RKO (cell line): ENCODE results near the gene DACT3.

Experiments used
- DNase-seq: peaks from one replicate; pipeline ENCODE4 v3.0.0-alpha.2; 2016; ENCODE audit warnings: low spot score

Gene DACT3

DNA sequence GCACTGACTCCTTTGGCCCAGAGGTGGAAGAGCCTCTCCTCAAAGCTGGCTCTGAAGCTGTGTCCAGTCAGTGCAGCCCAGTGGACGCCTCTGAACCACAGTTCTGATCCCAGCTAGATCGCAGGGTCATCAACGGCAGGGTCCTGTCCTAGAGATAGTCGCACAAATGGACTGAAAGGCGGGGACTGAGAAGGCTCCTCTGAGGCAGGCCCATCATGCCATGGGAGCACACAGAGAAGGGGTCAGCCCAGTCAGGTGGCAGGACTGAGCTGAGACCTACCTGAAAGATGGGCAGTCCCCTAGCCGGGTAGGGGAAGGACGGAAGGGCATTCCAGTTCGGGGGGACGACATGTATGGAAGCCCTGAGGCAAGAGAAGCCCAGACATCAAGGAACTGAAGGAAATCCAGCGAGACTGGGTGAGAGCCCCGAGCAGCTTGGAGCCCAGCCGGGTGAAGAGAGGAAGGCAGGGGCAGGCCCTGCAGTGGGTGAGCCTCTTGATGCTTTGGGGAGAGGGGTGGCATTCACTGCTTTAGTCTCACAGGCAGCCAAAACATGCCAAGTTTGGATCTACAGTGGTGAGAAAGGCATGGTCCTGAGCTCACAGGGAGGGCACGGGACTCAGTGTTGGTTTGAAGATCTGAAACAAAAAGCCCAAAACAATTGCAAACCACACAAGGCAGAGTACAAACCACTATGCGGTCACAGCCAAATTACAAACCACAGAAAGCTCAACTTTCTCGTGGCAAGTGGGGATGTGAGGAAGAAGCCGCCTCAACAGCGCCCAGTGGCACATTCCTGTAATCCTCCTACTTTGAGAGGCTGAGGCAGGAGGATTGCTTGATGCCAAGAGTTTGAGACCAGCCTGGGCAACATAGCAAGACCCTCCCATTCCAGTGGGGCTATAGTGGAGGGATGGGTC lies 49.9 kb downstream of the DACT3 start:
- DNase-seq: no peak

GRCh38 chr19:46610413-46610775 lies 50.6 kb downstream of the DACT3 start:
- no peak for DNase-seq

- DNase-seq: no peak
Measured at GRCh38 chr19:46609511-46610412, 51.2 kb downstream of the DACT3 start.

DNA sequence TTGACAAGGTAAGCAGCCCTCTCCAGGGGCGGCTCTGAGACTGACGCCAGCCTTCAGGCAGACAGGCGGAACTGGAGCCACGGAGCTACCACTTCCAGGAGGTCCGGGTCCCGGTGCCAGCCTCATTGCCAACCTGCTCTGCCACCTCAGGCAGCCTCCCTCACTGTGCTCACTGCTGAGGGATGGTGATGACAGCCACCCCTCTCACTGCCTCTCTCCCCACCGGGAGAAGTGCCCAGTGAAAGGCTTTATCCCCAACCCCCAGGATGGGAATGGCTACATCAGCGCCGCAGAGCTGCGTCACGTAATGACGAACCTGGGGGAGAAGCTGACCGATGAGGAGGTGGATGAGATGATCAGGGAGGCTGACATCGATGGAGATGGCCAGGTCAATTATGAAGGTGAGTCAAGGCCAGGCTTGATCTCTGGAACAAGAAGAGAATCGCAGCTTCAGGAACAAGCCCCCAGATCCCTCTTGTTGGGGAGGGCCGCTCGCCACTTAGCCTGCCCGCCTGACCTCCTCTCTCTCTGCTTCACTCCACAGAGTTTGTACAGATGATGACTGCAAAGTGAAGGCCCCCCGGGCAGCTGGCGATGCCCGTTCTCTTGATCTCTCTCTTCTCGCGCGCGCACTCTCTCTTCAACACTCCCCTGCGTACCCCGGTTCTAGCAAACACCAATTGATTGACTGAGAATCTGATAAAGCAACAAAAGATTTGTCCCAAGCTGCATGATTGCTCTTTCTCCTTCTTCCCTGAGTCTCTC lies 52.2 kb downstream of the DACT3 start:
- DNase-seq: no peak

DNA sequence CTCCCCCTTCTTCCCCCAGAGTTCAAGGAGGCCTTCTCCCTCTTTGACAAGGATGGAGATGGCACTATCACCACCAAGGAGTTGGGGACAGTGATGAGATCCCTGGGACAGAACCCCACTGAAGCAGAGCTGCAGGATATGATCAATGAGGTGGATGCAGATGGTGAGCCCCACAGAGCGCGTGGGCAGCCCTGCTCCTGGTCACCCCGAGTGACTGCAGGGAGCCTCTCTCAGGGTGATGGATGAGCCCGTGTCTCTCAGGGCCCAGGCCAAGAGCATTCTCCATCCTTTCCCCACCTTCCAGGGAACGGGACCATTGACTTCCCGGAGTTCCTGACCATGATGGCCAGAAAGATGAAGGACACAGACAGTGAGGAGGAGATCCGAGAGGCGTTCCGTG lies 52.8 kb downstream of the DACT3 start:
- no peak for DNase-seq

- no peak for DNase-seq
Measured at GRCh38 chr19:46607448-46607841, 53.5 kb downstream of the DACT3 start.

- no peak for DNase-seq
Measured at GRCh38 chr19:46606681-46607447, 54.1 kb downstream of the DACT3 start.

- DNase-seq: no peak
Measured at GRCh38 chr19:46606019-46606418, 55.0 kb downstream of the DACT3 start.

- no peak for DNase-seq
Measured at GRCh38 chr19:46605356-46605821, 55.6 kb downstream of the DACT3 start.

DNA sequence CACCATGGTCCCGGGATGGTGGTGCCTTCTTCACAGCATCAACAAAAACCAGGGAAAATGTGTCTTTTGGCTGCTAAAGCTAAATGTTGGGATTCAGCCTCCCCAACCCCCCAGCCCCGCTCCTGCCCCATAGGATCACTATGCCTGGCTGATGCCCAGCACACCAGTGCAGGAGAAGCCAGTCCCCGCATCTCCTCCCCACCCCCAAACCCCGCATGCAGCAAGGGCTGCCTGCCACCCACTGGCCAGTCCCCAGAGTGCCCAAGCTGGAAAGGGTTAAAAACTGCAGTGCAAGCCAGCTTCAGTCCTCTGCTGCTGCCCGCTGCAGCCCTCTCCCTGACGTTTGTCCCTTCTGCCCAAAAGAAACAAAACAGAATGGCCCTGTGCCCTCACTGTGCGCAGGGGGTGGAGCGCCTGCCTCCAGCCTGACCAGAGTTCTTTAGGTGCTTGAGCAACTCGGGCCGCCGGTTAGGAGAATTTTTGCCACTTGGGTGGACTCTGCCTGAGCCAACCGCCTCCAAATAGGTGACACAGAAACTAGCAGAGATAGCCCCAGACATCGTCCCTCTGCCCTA lies 56.1 kb downstream of the DACT3 start:
- DNase-seq: no peak

DNA sequence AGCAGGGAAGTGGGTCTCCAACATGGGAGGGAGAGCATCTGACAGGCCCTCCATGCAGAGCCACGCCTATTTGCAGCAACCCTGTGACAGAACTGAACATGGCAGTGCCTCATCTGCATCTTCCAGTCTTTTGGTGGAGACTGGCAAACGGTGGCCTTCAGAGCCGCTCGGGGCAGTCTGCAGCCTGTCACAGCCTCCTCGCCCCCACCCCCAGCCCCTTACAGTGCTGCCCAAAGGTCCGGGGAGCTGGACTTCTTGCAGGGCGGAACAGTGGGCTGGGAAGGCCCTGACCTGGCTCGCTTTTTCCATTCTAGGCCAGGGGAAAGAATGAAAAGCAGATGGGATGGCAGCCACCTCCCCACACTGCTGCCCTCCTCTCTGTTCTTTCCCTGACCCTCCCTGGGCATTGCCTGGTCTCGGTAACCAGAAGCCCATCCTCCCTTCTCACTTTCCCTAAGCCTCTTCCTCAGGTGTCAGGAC lies 57.2 kb downstream of the DACT3 start:
- DNase-seq: no peak

DNA sequence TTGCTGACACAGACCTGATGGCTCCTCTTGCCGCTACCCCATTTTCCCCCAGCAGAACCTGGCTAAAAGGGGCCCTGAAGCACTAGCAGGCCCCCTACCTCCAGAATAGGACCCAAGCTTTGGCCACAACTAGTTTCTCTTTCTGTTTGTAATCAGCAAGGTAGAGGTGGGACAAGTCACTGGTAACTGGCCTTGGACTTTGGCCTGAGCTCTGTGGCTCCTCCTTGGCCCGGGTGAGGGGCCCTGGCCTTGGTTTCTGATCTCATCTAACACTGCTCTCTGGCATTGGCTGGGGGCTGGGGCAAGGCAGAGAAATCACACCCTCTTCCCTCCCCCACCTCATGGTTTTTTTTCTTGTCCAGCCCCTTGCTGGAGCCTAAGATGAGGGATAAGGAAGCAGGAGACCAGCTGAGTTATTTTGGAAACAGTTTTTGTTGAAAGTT lies 57.8 kb downstream of the DACT3 start:
- peak; percentile 38 for DNase-seq

DNA sequence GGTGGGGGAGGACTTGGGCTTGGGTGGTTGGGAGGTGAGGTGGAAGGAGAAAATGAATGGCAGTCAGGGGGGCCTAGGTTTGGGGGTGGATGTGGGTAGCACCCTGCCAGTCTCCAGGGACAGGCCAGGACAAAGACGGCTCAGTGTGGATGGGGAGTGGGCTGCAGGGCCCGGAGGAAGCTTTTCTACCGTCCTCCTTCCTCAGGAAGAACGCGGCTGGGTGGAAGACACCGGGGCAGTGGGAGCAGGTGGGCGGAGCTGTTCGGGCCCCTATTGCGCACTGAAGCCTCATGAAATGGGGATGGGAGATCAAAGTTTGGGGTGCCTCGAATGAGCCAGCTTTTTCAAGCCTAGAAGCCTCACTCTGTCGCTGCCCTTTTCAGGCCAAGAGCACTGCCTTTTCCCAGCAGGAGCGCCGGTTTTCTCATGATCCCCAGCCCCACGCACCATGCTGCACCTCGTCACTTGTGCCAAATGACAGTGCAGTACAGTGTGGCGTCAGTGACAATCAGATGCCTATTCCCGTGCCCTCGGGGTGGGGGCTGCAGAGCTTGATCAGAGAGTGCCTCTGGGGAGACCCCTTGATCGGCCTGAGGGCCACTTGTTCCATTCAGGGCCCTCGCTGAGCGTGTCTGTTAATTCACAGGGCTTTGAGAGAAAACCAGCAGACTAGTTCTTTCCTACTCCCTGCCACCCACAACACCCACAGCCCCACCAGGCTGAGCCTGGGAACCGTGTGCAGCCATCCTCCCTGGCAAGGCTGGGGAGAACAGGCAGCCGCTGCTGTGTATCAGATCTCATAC lies 58.4 kb downstream of the DACT3 start:
- peak; percentile 34 for DNase-seq

DNA sequence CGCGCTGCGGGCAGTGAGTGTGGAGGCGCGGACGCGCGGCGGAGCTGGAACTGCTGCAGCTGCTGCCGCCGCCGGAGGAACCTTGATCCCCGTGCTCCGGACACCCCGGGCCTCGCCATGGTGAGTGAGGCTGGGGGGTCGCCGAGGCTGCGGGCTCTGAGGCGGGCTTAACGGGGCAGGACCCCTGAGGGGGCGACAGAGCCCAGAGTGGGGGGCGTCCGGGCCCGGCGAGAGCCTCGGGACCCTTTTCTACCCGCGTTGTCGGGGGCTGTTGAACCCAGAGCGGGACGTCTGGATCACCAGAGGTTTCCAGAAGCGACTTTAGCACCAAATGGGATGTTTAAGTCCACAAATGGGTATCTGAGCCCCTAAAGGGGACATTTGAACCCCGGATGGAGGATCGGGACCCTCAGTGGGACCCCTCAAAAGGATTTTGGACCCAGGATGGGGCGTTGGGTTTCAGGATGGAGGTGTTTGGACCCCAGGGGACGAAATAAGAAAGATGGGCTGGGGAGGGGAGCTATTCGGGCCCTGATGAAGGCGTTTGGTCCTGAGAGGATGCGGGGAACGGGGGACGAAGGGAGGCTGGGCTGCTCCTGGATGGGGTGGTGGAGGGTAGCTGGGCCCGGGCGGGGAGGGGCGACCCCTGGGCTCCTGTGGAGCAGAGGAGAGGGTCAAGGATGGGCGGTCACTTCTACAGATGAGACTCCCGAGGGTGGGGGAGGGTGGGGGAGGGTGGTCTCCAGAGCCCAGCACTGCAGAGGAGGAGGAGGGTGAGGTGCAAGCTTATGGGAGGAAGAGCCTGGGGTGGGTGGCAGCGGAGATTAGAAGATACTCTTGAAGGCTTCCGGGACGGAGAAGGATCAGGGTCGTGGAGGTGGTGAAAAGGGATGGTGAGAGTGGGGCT lies 59.4 kb downstream of the DACT3 start, which contains the start of gene CALM3:
TSS of gene CALM3 (plus strand) at position 13 of the 907 bp plus-strand sequence. CDS start at position 118, 105 bp downstream.
- peak; percentile 18 for DNase-seq

- peak; percentile 95 for DNase-seq
Measured at GRCh38 chr19:46600384-46601317, 60.3 kb downstream of the DACT3 start.

DNA sequence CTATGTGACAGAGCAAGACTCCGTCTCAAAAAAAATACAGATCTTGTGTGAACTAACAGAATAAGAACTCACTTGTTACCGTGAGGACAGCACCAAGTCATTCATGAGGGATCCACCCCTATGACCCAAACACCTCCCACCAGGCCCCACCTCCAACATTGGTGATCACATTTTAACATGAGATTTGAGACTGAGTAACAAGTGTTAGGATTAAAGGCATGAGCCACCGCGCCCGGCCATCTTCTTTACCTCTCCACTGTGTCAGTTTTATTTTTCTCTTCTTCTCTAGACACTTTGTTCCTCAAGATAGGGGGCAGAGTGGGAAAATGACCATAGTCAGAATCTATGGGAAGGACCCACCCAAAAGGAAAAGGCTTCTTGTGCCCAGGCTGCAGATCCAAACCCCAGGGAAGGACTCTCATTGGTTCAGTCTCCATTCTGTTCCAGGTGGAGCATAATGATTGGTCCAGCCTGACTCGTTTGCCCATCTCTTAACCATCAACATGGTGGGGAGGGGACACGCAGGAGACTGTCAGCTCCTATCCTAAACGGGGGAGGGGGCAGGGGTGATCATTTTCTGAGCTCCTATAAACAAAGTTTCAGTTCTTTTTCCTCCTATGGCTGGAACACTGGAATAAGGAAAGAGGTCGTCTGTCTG lies 61.1 kb downstream of the DACT3 start:
- no peak for DNase-seq

- DNase-seq: no peak
Measured at GRCh38 chr19:46598372-46598917, 62.5 kb downstream of the DACT3 start.
